ENCODE results near the gene GPRC5B. TPM values are rescaled to one million over a fixed set of nuclear protein-coding genes. Genes with fewer than 3 reads are reported as not detected.

GPRC5B gene
- total RNA-seq, 3 donors from 2014 or later: 16.3 to 26.6 (median 20.3) TPM

GRCh38 chr16:19824216-19824615, 60.4 kb downstream of the GPRC5B start:
- Histone ChIP-seq H3K27ac (no peak overlapping the region), H3K36me3 (no peaks in the 10 kb centered on the region), H3K4me1 (no peaks in the 10 kb centered on the region), H3K9me3 (no peaks in the 10 kb centered on the region), H3K27me3 (no peaks in the 10 kb centered on the region), H3K4me3 (no peak overlapping the region)
- TF ChIP-seq POLR2A (IDR thresholded peaks at IDR 0.05): no peak
- no peak for TF ChIP-seq CTCF (IDR thresholded peaks at IDR 0.05)
- no peak for TF ChIP-seq POLR2AphosphoS5 (IDR thresholded peaks at IDR 0.05)
- intact Hi-C loops (cut with DNase I; ENCODE audit: low total_unique reads): no loop called here
- DNase-seq (ENCODE audit: low spot score in 2 of 2): no peak

GRCh38 chr16:19823322-19823721, 61.3 kb downstream of the GPRC5B start:
- Histone ChIP-seq H3K4me1 (no peaks in the 10 kb centered on the region), H3K9me3 (no peaks in the 10 kb centered on the region), H3K27ac (no peak overlapping the region), H3K27me3 (no peaks in the 10 kb centered on the region), H3K4me3 (no peak overlapping the region), H3K36me3 (no peaks in the 10 kb centered on the region)
- TF ChIP-seq CTCF (IDR thresholded peaks at IDR 0.05) (no peak), POLR2AphosphoS5 (IDR thresholded peaks at IDR 0.05) (no peak), POLR2A (IDR thresholded peaks at IDR 0.05) (no peak)
- DNase-seq (ENCODE audit: low spot score in 2 of 2): no peak
- intact Hi-C loops (cut with DNase I; ENCODE audit: low total_unique reads): no loop called here

GRCh38 chr16:19822533-19822932, 62.1 kb downstream of the GPRC5B start:
- intact Hi-C loops (cut with DNase I; ENCODE audit: low total_unique reads): no loop called here
- TF ChIP-seq POLR2AphosphoS5 (IDR thresholded peaks at IDR 0.05) (no peak), POLR2A (IDR thresholded peaks at IDR 0.05) (no peak), CTCF (IDR thresholded peaks at IDR 0.05) (no peak)
- Histone ChIP-seq H3K36me3 (no peaks in the 10 kb centered on the region), H3K4me1 (no peaks in the 10 kb centered on the region), H3K9me3 (no peaks in the 10 kb centered on the region), H3K27ac (no peak overlapping the region), H3K4me3 (no peak overlapping the region), H3K27me3 (no peaks in the 10 kb centered on the region)
- DNase-seq (ENCODE audit: low spot score in 2 of 2): no peak

- no peaks in the 10 kb centered on the region for H3K27me3 ChIP-seq
- H3K27ac ChIP-seq: no peak overlapping the region
- H3K36me3 ChIP-seq: no peaks in the 10 kb centered on the region
- no peak for TF ChIP-seq POLR2AphosphoS5 (IDR thresholded peaks at IDR 0.05)
- TF ChIP-seq POLR2A (IDR thresholded peaks at IDR 0.05): no peak
- TF ChIP-seq CTCF (IDR thresholded peaks at IDR 0.05): no peak
- DNase-seq (ENCODE audit: low spot score in 2 of 2): no peak
- no peaks in the 10 kb centered on the region for H3K4me1 ChIP-seq
- peaks cover 0 to 5% of the 10 kb centered on the region in 2 donors for H3K9me3 ChIP-seq
- intact Hi-C loops (cut with DNase I; ENCODE audit: low total_unique reads): no loop called here
- no peak overlapping the region for H3K4me3 ChIP-seq
These were observed 66.8 kb downstream of the GPRC5B start for GRCh38 chr16:19817875-19818274.

GRCh38 chr16:19817122-19817521, 67.5 kb downstream of the GPRC5B start:
- Histone ChIP-seq H3K27ac (no peak overlapping the region), H3K9me3 (peaks cover 0 to 9% of the 10 kb centered on the region in 2 donors), H3K36me3 (no peaks in the 10 kb centered on the region), H3K4me1 (no peaks in the 10 kb centered on the region), H3K27me3 (no peaks in the 10 kb centered on the region), H3K4me3 (no peak overlapping the region)
- no peak for TF ChIP-seq POLR2A (IDR thresholded peaks at IDR 0.05)
- TF ChIP-seq POLR2AphosphoS5 (IDR thresholded peaks at IDR 0.05): no peak
- no peak for TF ChIP-seq CTCF (IDR thresholded peaks at IDR 0.05)
- intact Hi-C loops (cut with DNase I; ENCODE audit: low total_unique reads): no loop called here
- DNase-seq (ENCODE audit: low spot score in 2 of 2): no peak
